Stomach (tissue), 4 donors: ENCODE measurements around the gene FERMT1.

ENCODE experiments used
- CTCF ChIP-seq, 7 experiments: fragments of 450-650 bp in 4 of 7; fragments of 200-600 bp in 3 of 7; sonication (generic) in 3 of 7; IDR thresholded peaks; one replicate each; pipeline ENCODE4 v1.5.1; 2016 to 2019; ENCODE audit warnings: antibody characterized with exemption in 7 of 7, control low read depth in 2 of 7, mild to moderate bottlenecking in 1 of 7
- POLR2A ChIP-seq, 4 donors: fragments of 450-650 bp; IDR thresholded peaks; one replicate each; pipeline ENCODE4 v1.6.1; 2016; ENCODE audit warnings: antibody characterized with exemption in 4 of 4, control low read depth in 2 of 4, mild to moderate bottlenecking in 1 of 4, moderate library complexity in 1 of 4
- POLR2AphosphoS5 ChIP-seq, 3 donors: sonication (generic); formaldehyde crosslinking; IDR thresholded peaks; one replicate each; pipeline ENCODE4 v1.6.1; 2016; ENCODE audit warnings: antibody characterized with exemption in 3 of 3

- TF ChIP-seq POLR2A (IDR thresholded peaks at IDR 0.05) (no peak), CTCF (IDR thresholded peaks at IDR 0.05) (no peak), POLR2AphosphoS5 (IDR thresholded peaks at IDR 0.05) (no peak)
Measured at GRCh38 chr20:6160736-6161135, 37.9 kb upstream of the FERMT1 start.
